Glutamatergic neuron (in vitro differentiated cells): Measurements from ENCODE around the gene DHX32. TPM values are rescaled to one million over a fixed set of nuclear protein-coding genes. Genes with fewer than 3 reads are reported as not detected.

Source experiments
- DNase-seq: peaks from one replicate; pipeline ENCODE4 v3.0.0; 2022
- H3K27ac Mint-ChIP-seq: one replicate; pipeline ENCODE4 v1.8.0; 2020; ENCODE audit warnings: mild to moderate bottlenecking, mixed read lengths, inconsistent platforms; ENCODE audit not compliant: unreplicated experiment
- H3K27me3 Mint-ChIP-seq: one replicate; pipeline ENCODE4 v1.8.0; 2020; ENCODE audit warnings: mild to moderate bottlenecking, moderate library complexity, mixed read lengths, inconsistent platforms; ENCODE audit not compliant: unreplicated experiment
- H3K36me3 Mint-ChIP-seq: one replicate; pipeline ENCODE4 v1.8.0; 2020; ENCODE audit warnings: mild to moderate bottlenecking, mixed read lengths, inconsistent platforms; ENCODE audit not compliant: unreplicated experiment
- H3K4me1 Mint-ChIP-seq: one replicate; pipeline ENCODE4 v1.8.0; 2020; ENCODE audit warnings: mild to moderate bottlenecking, low read depth, mixed read lengths, inconsistent platforms; ENCODE audit not compliant: unreplicated experiment
- H3K4me3 Mint-ChIP-seq: one replicate; pipeline ENCODE4 v1.8.0; 2020; ENCODE audit warnings: mild to moderate bottlenecking, mixed read lengths, inconsistent platforms; ENCODE audit not compliant: unreplicated experiment
- H3K9me3 Mint-ChIP-seq: one replicate; pipeline ENCODE4 v1.8.0; 2020; ENCODE audit warnings: mild to moderate bottlenecking, moderate library complexity, mixed read lengths, inconsistent platforms; ENCODE audit not compliant: unreplicated experiment
- total RNA-seq: library from RNA; stranded (reverse); fragmentation: NEBNext Ultra II Directional; extraction: Animal tissue kit (Norgen Biotek cat#: 25700); gene quantifications from one replicate; pipeline ENCODE4 v1.2.1, GENCODE V29; 2021; ENCODE audit not compliant: unreplicated experiment
- TF ChIP-seq, protein P1 (sequence below): fragments of 200-600 bp; sonication (generic); IDR thresholded peaks from one replicate; pipeline ENCODE4 v1.5.0; 2021; ENCODE audit not compliant: partially characterized antibody, unreplicated experiment

Gene DHX32
- total RNA-seq, 1 donor from 2014 or later, result 11.3 TPM

DNA sequence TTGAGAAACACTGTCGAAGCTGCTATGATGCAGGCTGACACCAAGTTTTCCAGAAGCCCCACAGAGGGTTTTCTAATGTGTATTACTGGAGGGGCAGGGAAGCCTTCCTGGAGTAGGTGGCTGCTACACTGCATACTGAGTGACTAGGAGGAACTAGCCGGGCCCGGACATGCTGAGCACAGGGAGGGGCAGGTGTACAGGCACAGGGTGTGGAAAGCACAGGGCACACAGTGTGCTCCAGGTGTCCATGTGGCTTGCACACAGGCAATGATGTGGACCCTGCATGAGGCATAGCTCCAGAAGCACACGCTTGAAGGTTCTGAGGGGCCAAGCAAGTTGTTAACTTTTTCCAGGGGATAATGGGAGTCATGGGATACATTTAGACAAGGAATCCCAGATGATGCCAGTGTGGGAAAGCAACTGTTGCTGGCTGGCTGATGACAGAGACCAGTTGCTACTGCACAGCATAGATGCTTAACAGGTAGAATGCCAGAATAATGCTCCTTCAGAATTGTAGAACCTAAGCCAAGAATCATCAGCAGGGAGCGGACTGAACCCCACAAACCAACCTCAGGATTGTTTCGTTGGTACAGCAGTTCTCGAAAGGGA, 14.6 kb downstream of the DHX32 start:
- H3K4me1 Mint-ChIP-seq, result no peaks in the 10 kb centered on the region
- H3K36me3 Mint-ChIP-seq, result no peaks in the 10 kb centered on the region
- H3K27me3 Mint-ChIP-seq, result no peaks in the 10 kb centered on the region
- no peak overlapping the region for H3K4me3 Mint-ChIP-seq
- TF ChIP-seq, protein P1, sequence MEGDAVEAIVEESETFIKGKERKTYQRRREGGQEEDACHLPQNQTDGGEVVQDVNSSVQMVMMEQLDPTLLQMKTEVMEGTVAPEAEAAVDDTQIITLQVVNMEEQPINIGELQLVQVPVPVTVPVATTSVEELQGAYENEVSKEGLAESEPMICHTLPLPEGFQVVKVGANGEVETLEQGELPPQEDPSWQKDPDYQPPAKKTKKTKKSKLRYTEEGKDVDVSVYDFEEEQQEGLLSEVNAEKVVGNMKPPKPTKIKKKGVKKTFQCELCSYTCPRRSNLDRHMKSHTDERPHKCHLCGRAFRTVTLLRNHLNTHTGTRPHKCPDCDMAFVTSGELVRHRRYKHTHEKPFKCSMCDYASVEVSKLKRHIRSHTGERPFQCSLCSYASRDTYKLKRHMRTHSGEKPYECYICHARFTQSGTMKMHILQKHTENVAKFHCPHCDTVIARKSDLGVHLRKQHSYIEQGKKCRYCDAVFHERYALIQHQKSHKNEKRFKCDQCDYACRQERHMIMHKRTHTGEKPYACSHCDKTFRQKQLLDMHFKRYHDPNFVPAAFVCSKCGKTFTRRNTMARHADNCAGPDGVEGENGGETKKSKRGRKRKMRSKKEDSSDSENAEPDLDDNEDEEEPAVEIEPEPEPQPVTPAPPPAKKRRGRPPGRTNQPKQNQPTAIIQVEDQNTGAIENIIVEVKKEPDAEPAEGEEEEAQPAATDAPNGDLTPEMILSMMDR, result no peak
- DNase-seq, result no peak
- no peak overlapping the region for H3K27ac Mint-ChIP-seq
- no peaks in the 10 kb centered on the region for H3K9me3 Mint-ChIP-seq

DNA sequence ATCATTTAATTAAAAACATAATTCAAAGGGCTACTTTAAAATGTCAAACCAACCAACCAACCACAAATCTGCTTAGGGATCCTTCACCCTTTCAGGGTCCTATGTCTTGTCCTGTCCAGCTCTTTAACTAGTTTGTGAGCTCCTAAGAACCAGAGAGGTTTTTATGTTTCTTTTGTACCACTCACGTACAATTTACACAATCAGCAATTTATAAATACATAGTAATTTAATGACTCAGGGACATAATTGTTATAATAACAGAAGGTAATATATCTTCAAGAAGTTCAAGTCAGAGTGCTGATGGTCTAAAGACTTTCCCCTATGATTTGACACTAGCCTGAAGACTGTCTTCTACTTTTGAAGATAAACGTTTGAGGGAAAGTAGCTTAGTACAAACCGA, 16.0 kb downstream of the DHX32 start:
- no peaks in the 10 kb centered on the region for H3K9me3 Mint-ChIP-seq

DNA sequence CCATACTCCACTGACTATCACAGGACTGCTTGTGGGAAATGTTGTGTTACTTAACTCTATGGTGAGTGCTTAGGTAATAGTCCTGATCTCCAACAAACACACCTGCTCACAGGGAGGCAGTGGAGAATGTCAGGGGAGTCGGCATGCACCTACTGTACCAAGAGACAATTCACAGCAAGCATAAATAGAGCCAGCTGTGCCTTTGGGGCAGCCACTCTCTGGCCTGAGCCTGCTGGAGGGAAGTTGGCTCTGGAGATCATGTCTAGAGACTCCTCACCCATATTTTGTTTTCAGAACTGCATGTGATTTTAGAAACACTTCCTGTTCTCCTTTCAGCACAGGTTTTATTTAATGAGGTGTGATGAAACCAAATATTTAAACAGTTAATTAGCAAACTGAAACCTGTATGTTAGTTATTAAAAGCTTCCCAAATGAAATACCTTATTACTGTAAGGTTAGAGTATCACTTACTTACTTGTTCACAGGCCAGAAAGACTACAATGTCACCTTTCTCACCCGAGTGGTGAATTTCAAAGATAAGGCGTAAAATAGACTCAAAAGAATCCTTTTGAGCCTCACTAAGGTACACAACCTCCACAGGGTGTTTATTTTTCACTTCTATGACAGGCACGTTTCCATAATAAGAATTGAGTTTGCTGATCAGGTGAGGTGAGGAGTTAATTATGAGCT, 21.8 kb downstream of the DHX32 start:
- no peaks in the 10 kb centered on the region for H3K27me3 Mint-ChIP-seq
- TF ChIP-seq, protein P1, result no peak
- H3K4me1 Mint-ChIP-seq, result no peaks in the 10 kb centered on the region
- no peak for DNase-seq
- H3K9me3 Mint-ChIP-seq, result no peaks in the 10 kb centered on the region
- no peaks in the 10 kb centered on the region for H3K36me3 Mint-ChIP-seq
- H3K4me3 Mint-ChIP-seq, result no peak overlapping the region
- no peak overlapping the region for H3K27ac Mint-ChIP-seq

More for the DNA sequence above, 16.0 kb downstream of the DHX32 start:
- Mint-ChIP-seq H3K4me1 (no peaks in the 10 kb centered on the region), H3K4me3 (no peak overlapping the region), H3K36me3 (no peaks in the 10 kb centered on the region), H3K27me3 (no peaks in the 10 kb centered on the region), H3K27ac (no peak overlapping the region)
- DNase-seq, result no peak
- TF ChIP-seq, protein P1, result no peak

DNA sequence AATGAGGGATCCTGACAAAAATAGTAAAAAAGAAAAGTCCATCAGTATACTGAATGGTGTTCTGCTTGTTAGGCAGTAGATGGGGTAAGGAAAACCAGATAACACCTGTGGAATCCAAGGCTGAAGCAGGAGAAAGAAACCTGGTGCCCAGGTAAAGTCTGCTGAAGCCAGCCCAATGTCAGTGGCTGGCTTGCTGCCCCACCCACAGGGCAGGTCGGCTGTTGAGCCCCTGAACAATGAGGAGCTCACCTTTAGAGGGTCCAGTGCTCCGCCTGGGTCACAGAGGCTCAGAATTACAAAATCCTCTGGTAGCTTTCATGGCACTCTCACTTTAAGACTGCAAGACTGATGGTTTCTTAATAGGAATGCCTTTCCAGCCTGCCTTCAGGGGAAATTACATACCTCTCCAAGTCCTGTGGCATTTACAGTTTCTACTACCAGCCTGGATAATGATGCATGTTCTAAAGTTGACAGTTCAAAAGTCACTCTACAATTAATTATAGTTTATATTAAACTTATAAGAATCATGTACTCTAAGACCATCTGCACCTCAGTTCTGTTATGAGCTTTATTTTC, 23.8 kb downstream of the DHX32 start:
- Mint-ChIP-seq H3K27me3 (no peaks in the 10 kb centered on the region), H3K27ac (no peak overlapping the region), H3K4me1 (no peaks in the 10 kb centered on the region), H3K4me3 (no peak overlapping the region), H3K36me3 (no peaks in the 10 kb centered on the region), H3K9me3 (no peaks in the 10 kb centered on the region)
- no peak for DNase-seq
- TF ChIP-seq, protein P1, result no peak

DNA sequence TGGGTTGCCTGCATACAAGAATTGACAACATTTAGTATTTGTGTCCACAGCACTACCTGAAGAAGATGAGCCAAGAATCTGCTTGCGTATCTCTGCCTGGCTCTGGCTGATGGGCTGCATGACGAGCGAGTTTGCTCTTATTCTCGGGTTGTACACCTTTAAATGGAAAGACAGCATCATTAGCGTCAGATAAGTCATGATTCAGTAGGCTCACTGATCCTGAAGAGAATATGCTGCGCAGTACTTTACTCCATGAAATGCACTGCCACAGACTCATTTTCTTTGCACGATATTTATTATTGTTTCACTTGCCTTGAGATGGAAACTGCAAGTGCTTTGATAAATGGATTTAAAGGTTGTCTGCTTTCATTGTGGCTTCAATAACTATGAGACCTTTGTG, 28.6 kb downstream of the DHX32 start:
- H3K4me3 Mint-ChIP-seq, result no peak overlapping the region
- DNase-seq, result no peak
- no peak overlapping the region for H3K27ac Mint-ChIP-seq
- H3K9me3 Mint-ChIP-seq, result no peaks in the 10 kb centered on the region
- TF ChIP-seq, protein P1, result no peak
- H3K4me1 Mint-ChIP-seq, result peaks cover 3% of the 10 kb centered on the region
- H3K36me3 Mint-ChIP-seq, result no peaks in the 10 kb centered on the region
- H3K27me3 Mint-ChIP-seq, result no peaks in the 10 kb centered on the region
